ENCODE data around the gene TPM2.

The TPM2 gene

DNA sequence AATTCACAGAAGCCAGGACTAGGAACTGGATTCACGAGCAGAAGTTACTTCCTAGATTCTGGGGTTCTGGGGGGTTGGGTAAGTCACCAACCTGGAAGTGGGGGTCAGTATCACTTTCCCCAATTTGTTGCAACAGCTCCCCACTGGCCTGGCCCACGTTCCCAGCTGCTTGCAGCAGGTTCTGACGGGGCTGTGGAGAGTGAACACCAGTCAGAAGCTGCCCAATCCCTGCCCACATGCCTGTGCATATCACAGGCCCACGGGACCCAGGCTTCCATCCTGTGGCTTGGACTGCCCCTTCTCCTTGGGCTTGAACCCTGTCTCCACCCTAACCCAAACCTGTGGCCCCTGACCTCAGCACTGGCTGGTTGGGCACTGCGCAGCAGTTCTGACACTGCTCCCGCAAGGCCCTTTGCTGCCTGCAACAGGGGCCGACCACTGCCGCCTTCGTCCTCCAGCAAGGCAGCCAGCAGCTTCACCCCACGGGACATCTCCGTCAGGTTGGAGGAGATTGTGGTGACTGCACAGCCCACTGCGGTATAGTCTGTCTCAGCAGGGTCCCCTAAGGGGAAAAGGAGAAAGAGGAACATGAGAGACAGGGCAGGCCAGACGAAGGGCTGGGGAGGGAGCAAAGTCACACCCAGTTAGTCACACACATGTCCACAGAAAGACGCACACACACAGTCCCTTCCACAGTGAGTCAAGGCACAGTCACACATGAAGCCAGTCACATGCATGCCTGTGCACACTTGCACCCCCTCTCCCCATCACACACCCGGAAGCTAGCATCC, 29.2 kb upstream of the TPM2 start:
- in situ Hi-C loops (cut with HindIII; ENCODE audit: low sequenced_read_pairs), result no loop called here

- in situ Hi-C loops (cut with HindIII; ENCODE audit: low sequenced_read_pairs), result no loop called here
Measured at GRCh38 chr9:35717132-35717870, 27.6 kb upstream of the TPM2 start.

- in situ Hi-C loops (cut with HindIII; ENCODE audit: low sequenced_read_pairs), result no loop called here
Measured at GRCh38 chr9:35716230-35716629, 26.5 kb upstream of the TPM2 start.

GRCh38 chr9:35714579-35715252, 25.0 kb upstream of the TPM2 start:
- in situ Hi-C loops (cut with HindIII; ENCODE audit: low sequenced_read_pairs), result loop anchor here (5.0 kb wide), 1 partner anchor 67 kb away; no protein-coding TSS in a partner anchor

DNA sequence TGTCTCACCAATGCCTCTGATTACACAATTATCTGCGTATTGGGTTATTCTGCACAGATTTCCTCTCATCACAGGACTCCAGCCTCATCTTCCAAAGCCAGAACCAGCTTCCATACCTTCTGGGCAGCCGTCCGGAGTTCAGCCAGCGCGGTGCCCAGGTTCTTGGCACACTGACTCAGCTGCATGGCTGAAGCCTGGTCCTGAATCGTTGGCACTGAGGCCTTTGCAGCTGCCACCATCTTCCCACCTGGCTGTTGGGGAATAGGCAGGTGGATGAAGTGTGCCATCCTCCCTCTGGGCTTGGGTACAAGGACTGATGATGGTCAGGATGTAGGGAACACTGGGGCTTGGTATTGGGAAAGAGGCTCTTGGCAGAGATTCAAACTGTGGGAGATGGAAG, 24.4 kb upstream of the TPM2 start:
- in situ Hi-C loops (cut with HindIII; ENCODE audit: low sequenced_read_pairs), result loop anchor here (5.0 kb wide), 1 partner anchor 67 kb away; no protein-coding TSS in a partner anchor

DNA sequence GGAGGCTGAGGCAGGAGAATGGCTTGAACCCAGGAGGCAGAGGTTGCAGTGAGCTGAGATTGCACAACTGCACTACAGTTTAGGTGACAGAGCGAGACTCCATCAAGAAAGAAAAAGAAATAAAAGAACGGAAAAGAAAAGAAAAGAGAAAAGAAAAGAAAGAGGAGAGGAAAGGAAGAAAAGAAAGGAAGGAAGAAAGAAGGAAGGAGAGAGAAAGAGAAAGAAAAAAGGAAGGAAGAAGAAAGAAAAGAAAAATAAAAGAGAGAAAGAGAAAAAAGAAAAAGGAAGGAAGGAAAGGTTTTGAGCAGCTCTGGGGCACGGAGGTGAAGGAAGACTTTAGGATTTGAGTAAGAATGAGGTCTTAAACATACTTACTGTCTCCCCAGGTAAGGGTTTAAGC, 23.9 kb upstream of the TPM2 start:
- in situ Hi-C loops (cut with HindIII; ENCODE audit: low sequenced_read_pairs), result loop anchor here (5.0 kb wide), 1 partner anchor 66 kb away; no protein-coding TSS in a partner anchor

- in situ Hi-C loops (cut with HindIII; ENCODE audit: low sequenced_read_pairs), result loop anchor here (5.0 kb wide), 1 partner anchor 66 kb away; no protein-coding TSS in a partner anchor
Measured at GRCh38 chr9:35712762-35713400, 23.2 kb upstream of the TPM2 start.

DNA sequence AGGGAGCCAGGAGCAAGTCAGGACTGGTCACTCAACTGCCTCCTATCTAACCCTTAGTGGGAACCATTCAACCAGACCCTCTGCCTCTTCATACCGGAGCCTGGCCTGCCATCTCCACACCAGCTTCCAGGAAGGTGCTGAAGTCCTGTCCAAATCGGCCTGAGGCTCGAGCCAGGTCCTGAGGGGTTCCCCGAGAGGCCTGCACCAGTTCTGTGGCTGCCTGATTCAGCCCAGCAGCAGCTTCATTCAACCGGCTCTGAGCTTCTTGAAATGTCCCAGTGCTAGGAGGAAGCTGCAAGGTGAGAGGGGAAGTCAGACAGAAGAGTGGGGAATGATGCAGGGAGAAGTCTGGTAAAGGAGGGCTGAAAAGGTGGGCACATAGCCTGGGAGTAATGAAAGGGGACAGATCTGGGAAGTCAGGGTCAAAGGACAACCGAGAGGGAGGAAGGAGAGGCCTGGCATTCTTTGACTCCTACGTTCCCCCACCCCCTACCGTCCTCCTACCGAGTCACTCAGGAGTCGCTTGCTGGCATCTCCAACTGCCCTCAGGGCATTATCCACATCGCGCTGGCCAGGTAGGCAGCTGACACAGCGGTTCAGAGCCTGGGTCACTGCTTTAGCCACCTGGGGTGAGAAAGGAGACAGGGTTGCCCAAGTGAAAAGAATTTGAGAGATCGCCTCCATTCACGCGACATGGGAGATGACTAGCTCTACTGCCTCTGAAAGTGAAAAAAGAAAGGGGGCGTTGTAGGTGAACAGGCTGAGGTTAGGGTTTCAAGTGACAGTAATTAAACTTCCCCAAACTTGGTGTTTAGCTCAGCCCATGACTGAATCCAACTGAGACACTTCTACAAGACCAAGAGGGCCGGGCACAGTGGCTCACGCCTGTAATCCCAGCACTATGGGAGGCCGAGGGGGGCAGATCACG, 22.0 kb upstream of the TPM2 start:
- in situ Hi-C loops (cut with HindIII; ENCODE audit: low sequenced_read_pairs), result loop anchor here (5.0 kb wide), 1 partner anchor 64 kb away; no protein-coding TSS in a partner anchor

DNA sequence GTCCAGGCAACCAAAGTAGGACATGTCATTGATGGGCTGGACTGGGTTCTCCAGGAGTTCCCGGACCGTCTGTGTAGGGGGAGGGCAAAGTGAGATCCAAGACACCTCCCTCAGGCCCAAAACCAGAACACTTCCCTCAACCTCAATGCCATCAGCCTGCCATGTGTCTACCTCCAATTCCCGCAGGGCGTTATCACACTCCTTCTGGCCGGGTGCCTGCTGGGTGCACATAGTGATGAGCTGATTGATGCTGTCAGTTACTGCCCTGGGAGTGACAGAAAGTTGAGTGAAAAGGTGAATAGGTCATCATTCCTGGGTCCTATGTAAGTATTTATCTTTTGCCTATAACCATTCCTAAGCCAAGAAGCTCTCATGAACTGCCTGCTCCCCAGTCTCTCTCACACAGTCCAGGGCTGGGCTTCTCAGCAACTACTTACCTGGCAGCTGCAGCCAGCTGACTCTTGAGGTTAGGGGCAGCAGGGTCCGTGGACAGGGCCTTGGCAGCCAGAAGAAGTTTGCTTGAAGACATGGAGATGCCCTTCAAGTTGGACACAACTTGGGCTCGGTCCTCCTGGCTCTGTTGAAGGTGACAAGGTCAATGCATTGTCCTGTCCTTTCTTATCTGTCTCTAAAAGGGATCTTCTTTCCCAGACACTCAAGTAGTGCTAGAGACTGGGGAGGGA, 21.2 kb upstream of the TPM2 start:
- in situ Hi-C loops (cut with HindIII; ENCODE audit: low sequenced_read_pairs), result loop anchor here (5.0 kb wide), 1 partner anchor 64 kb away; no protein-coding TSS in a partner anchor

GRCh38 chr9:35708146-35708545, 18.4 kb upstream of the TPM2 start:
- in situ Hi-C loops (cut with HindIII; ENCODE audit: low sequenced_read_pairs), result no loop called here

- in situ Hi-C loops (cut with HindIII; ENCODE audit: low sequenced_read_pairs), result no loop called here
Measured at GRCh38 chr9:35706951-35707350, 17.2 kb upstream of the TPM2 start.

GRCh38 chr9:35705836-35706430, 16.2 kb upstream of the TPM2 start:
- in situ Hi-C loops (cut with HindIII; ENCODE audit: low sequenced_read_pairs), result no loop called here

GRCh38 chr9:35705372-35705771, 15.6 kb upstream of the TPM2 start:
- in situ Hi-C loops (cut with HindIII; ENCODE audit: low sequenced_read_pairs), result no loop called here

DNA sequence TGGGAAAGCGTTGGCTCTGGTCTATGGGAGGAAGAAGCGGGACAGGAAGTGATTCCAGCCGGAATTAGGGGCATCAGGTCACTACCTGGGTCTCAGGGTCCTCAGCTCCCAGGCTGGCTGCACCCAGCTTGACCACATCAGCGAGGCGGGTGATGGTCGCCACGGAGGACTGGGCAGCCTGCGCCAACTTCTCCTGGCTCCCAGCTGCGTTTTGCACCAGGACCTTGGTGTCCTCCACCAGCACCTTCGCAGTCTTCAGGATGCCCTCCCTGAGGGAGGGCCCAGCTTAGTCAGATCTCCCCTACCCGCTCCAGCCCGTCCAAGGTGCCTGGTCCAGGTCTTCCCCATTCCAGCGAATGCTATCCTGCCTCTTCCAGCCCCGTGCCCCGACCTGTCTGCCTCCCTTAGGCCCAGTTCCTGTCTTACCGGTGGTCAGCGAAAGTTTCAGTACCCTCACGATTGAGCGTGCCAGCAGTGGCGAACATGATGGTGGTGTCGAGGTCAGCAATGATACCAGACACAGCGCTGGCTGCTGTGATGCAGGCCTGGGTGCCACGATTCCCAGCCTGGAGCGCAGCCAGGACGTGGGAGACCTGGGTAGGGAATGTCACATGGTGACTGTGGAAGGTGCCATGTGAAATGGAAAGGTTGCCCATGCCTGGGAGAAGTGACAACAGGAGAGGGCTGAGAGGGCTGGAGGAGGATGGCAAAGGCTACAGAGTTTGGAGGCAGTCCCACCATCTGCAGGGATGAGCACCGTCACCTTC, 14.4 kb upstream of the TPM2 start:
- in situ Hi-C loops (cut with HindIII; ENCODE audit: low sequenced_read_pairs), result no loop called here

DNA sequence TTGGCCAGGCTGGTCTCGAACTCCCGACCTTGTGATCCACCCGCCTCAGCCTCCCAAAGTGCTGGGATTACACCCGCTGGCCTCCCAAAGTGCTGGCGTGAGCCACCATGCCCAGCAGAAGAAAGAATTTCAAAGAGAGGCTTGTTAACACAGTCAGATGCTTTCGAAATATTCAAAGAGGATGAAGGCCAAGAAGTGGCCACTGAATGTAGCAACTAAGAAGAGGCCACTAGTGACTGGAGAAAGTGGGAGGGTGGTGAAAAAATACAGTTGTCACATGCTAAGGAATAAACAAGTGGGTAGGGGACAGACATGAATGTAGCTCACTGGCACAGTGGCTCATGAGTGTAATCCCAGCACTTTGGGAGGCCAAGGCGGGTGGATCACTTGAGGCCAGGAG, 13.0 kb upstream of the TPM2 start:
- in situ Hi-C loops (cut with HindIII; ENCODE audit: low sequenced_read_pairs), result no loop called here

DNA sequence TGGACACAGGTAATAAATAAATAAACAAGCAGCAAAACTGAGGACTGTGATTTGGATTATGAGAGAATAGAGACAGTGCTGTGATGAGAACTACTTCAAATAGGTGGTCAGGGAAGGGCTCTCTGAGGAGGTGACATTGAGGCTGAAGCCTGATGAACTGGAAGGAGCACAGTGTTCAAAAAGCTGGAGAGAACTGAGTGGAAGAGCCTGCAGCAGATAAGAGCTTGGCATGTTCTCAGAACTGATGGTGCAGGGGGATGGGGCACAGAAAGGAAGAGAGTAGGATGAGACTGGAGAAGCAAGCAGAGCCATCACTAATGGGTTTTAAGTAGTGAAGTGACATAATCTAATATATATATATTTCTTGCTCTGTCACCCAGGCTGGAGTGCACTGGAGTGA, 11.2 kb upstream of the TPM2 start:
- in situ Hi-C loops (cut with HindIII; ENCODE audit: low sequenced_read_pairs), result no loop called here

- in situ Hi-C loops (cut with HindIII; ENCODE audit: low sequenced_read_pairs), result no loop called here
Measured at GRCh38 chr9:35700031-35700430, 10.3 kb upstream of the TPM2 start.

DNA sequence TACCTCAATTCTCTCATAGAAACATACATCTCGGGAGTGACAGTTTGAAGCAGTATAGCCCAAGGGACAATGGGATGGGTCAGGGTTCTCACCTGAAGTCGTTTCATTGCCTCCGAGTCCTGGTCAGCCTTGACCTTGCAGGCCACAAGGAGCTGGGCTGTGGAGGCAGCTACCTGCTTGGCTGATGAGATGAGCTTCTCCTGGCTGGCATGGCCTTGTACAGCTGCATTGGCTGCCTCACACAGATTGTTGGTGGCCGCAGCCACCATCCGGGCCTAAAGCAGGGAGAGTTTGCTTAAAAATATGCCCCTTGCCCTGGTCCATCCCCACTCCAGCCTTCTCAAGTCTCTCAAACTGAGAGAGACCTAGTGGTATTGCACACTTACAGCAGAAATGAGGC, 8.5 kb upstream of the TPM2 start:
- in situ Hi-C loops (cut with HindIII; ENCODE audit: low sequenced_read_pairs), result no loop called here

All from endothelial cell of hepatic sinusoid (primary cell).